Caco-2 (cell line): ENCODE data around the gene CCDC142. TPM values are rescaled to one million over a fixed set of nuclear protein-coding genes. Genes with fewer than 3 reads are reported as not detected.
A peak's percentile ranks its signal among the peaks of the same experiment; 100 is the strongest.

Experiments used
- BruUV-seq: library from RNA; stranded (reverse); fragments of 400-500 nt; replicated peaks from 2 replicates; lab custom pipeline; 2021; lab: Mats Ljungman, UMichigan
- CTCF ChIA-PET: fragments of 300-600 bp; sonication (Branson Sonifier 250); formaldehyde crosslinking; loops from one replicate; lab custom pipeline; 2022; ENCODE audit warnings: antibody characterized with exemption; lab: Charles Lee
- POLR2A ChIA-PET: fragments of 300-600 bp; sonication (Branson Sonifier 250); formaldehyde crosslinking; loops from one replicate; lab custom pipeline; 2022; ENCODE audit warnings: antibody characterized with exemption; lab: Charles Lee
- DNase-seq, 2 experiments: peaks; one replicate each; pipeline versions ENCODE4 v3.0.0 to v3.0.0-alpha.2; 2020 to 2022
- H3K27me3 ChIP-seq: replicated peaks from 2 replicates; pipeline ENCODE4 v1.6.0; 2011; ENCODE audit warnings: low read length; ENCODE audit not compliant: control insufficient read depth, insufficient read depth
- H3K36me3 ChIP-seq: 2 replicates; pipeline ENCODE4 v1.5.1; 2011; ENCODE audit warnings: low read length; ENCODE audit not compliant: control insufficient read depth, insufficient read depth
- H3K4me1 ChIP-seq: fragments of 250-450 bp; sonication (Bioruptor Pico); 2 replicates; pipeline ENCODE4 v1.5.1; 2020; ENCODE audit warnings: mild to moderate bottlenecking
- H3K4me3 ChIP-seq: 2 replicates; pipeline ENCODE4 v1.5.1; 2011; ENCODE audit warnings: low read depth, mild to moderate bottlenecking, control low read depth, low read length
- H3K9me3 ChIP-seq: fragments of 250-450 bp; sonication (Bioruptor Pico); 2 replicates; pipeline ENCODE4 v1.5.1; 2020; ENCODE audit warnings: mild to moderate bottlenecking, moderate library complexity
- H3K27ac Mint-ChIP-seq: one replicate; pipeline ENCODE4 v1.8.0; 2022; ENCODE audit warnings: mixed read lengths; ENCODE audit not compliant: unreplicated experiment
- H3K27me3 Mint-ChIP-seq: one replicate; pipeline ENCODE4 v1.8.0; 2022; ENCODE audit warnings: mixed read lengths; ENCODE audit not compliant: insufficient read depth, unreplicated experiment
- H3K36me3 Mint-ChIP-seq: one replicate; pipeline ENCODE4 v1.8.0; 2022; ENCODE audit warnings: mild to moderate bottlenecking, mixed read lengths; ENCODE audit not compliant: insufficient read depth, unreplicated experiment
- H3K4me1 Mint-ChIP-seq: one replicate; pipeline ENCODE4 v1.8.0; 2022; ENCODE audit warnings: low read depth, mixed read lengths; ENCODE audit not compliant: unreplicated experiment
- H3K4me3 Mint-ChIP-seq: one replicate; pipeline ENCODE4 v1.8.0; 2022; ENCODE audit warnings: mild to moderate bottlenecking, moderate library complexity, mixed read lengths; ENCODE audit not compliant: unreplicated experiment
- H3K9me3 Mint-ChIP-seq: one replicate; pipeline ENCODE4 v1.8.0; 2022; ENCODE audit warnings: mixed read lengths; ENCODE audit not compliant: unreplicated experiment
- intact Hi-C: fragments of 100-400 bp; cut with micrococcal nuclease; formaldehyde crosslinking; loops from one replicate; pipeline ENCODE4 v1.10.0; 2022; ENCODE audit not compliant: unreplicated experiment
- total RNA-seq: library from RNA; stranded (reverse); gene quantifications from 2 replicates; pipeline ENCODE4 v1.2.3, GENCODE V29; 2022
- TF ChIP-seq, protein P1 (sequence below), 2 experiments: fragments of 200-600 bp in 1 of 2; IDR thresholded peaks; 1 replicate in 1 of 2; 2 replicates in 1 of 2; pipeline versions ENCODE4 v1.5.1 to v1.8.0; 2011 to 2022; ENCODE audit warnings: antibody characterized with exemption in 1 of 2, control low read depth in 1 of 2, inconsistent platforms in 1 of 2, low read depth in 1 of 2, low read length in 1 of 2, mild to moderate bottlenecking in 1 of 2, moderate library complexity in 1 of 2; ENCODE audit not compliant: insufficient read depth in 1 of 2, severe bottlenecking in 1 of 2, unreplicated experiment in 1 of 2

Gene CCDC142
- total RNA-seq, 1 experiment from 2014 or later = 39.0 TPM

DNA sequence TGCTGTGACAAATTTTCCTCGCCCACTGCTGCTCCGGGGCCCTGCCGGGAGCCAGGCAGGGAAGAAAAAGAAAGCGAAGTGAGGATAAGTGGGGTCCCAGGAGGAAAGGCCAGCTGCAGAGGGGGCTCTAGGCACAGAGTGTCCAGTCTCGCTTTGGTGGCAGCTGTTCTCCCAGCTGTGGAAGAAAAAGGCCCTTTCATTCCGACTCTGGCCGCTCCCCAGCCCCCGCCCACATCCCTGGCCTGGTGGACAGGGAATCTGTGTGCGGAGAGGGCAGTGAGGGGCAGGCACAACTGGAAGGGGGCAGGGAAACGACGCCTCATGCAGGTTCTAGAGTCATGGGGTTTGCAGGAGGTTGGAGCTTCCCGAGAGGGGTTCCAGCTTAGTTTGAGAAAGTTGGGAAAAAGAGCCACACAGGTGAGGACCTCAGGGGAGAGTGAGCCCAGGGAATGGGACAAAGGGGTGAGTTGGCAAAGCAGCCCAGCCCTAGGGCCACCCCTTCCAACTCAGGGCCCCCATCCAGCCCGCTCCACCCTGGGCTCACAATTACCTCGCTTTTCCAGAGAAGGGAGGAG lies 42.9 kb downstream of the CCDC142 start:
- Mint-ChIP-seq H3K4me1 (peaks cover 13% of the 10 kb centered on the region), H3K36me3 (peaks cover 53% of the 10 kb centered on the region), H3K4me3 (peak overlapping the region; percentile 97), H3K27ac (peak overlapping the region; percentile 99), H3K27me3 (no peaks in the 10 kb centered on the region), H3K9me3 (no peaks in the 10 kb centered on the region)
- Histone ChIP-seq H3K4me3 (peak overlapping the region; percentile 94), H3K27me3 (no peaks in the 10 kb centered on the region), H3K4me1 (peaks cover 20% of the 10 kb centered on the region; the same call in 1 of the 2 replicates), H3K9me3 (no peaks in the 10 kb centered on the region), H3K36me3 (peaks cover 5% of the 10 kb centered on the region)
- CTCF ChIA-PET = interaction anchor here (0.6 to 1.2 kb wide), 7 partner anchors 12 to 147 kb away, joined by 3 to 9 read pairs (median 4); partner anchors contain the start of genes INO80B and WBP1
- no TSS peak for BruUV-seq
- POLR2A ChIA-PET = interaction anchor here (0.7 to 1.5 kb wide), 13 partner anchors 9 to 612 kb away, joined by 3 to 24 read pairs (median 4); partner anchors contain the start of genes INO80B, MOGS, MRPL53 and WBP1
- no peak for DNase-seq
- intact Hi-C loops = loop anchor here (2.0 kb wide), 1 partner anchor 15 kb away; no protein-coding TSS in a partner anchor
- TF ChIP-seq, protein P1, sequence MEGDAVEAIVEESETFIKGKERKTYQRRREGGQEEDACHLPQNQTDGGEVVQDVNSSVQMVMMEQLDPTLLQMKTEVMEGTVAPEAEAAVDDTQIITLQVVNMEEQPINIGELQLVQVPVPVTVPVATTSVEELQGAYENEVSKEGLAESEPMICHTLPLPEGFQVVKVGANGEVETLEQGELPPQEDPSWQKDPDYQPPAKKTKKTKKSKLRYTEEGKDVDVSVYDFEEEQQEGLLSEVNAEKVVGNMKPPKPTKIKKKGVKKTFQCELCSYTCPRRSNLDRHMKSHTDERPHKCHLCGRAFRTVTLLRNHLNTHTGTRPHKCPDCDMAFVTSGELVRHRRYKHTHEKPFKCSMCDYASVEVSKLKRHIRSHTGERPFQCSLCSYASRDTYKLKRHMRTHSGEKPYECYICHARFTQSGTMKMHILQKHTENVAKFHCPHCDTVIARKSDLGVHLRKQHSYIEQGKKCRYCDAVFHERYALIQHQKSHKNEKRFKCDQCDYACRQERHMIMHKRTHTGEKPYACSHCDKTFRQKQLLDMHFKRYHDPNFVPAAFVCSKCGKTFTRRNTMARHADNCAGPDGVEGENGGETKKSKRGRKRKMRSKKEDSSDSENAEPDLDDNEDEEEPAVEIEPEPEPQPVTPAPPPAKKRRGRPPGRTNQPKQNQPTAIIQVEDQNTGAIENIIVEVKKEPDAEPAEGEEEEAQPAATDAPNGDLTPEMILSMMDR (IDR thresholded peaks at IDR 0.05; ENCODE audit: insufficient read depth in 1 of 2, low read depth in 1 of 2, low read length in 1 of 2, severe bottlenecking in 1 of 2, unreplicated experiment in 1 of 2) = no peak

DNA sequence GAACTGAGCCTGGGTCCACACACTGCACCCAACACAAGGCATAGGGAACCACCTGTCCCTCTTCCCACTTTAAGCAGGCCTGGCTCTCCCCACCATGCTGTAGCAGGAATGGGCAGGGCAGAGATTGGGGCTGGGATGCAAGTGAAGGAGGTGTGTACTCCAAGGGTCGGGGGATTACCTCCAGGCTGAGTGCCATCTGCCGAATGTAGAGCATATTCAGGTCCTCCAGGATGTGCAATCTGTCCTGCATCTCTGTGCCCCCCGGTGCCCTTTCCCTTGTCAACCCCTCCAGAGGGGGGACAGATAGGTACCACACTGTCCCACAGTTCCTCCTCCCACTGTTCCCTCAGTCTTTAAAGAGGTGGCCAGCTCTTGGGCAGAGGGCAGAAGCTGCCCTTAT lies 43.4 kb downstream of the CCDC142 start:
- Mint-ChIP-seq H3K4me3 (peak overlapping the region; percentile 97), H3K36me3 (peaks cover 53% of the 10 kb centered on the region), H3K27me3 (no peaks in the 10 kb centered on the region), H3K9me3 (no peaks in the 10 kb centered on the region), H3K4me1 (peaks cover 13% of the 10 kb centered on the region), H3K27ac (peak overlapping the region; percentile 49)
- BruUV-seq = no TSS peak
- POLR2A ChIA-PET = no interaction called here
- Histone ChIP-seq H3K36me3 (peaks cover 7% of the 10 kb centered on the region), H3K27me3 (no peaks in the 10 kb centered on the region), H3K4me3 (peak overlapping the region; percentile 94), H3K9me3 (no peaks in the 10 kb centered on the region), H3K4me1 (peaks cover 18% of the 10 kb centered on the region; the same call in 1 of the 2 replicates)
- TF ChIP-seq, protein P1 (IDR thresholded peaks at IDR 0.05; ENCODE audit: insufficient read depth in 1 of 2, low read depth in 1 of 2, low read length in 1 of 2, severe bottlenecking in 1 of 2, unreplicated experiment in 1 of 2) = no peak
- intact Hi-C loops = no loop called here
- DNase-seq = no peak
- CTCF ChIA-PET = no interaction called here

DNA sequence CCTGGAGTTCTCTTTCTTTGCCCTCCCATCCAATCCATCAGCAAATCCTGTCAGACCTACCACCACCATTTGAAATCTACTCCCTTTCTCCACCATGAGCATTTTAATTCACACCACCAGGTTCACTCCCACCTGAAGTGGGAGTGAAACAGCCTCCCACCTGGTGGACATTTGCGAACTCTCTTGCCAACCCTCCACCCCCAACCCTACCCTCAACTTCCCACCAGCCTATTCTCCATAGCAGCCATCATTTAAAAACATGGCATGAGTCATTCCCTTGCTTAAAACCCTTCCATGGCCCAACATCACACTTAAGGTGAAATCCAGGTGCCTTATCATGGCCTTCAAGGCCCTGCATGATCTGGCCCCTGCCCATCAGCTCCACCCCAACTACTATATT lies 44.5 kb downstream of the CCDC142 start:
- Mint-ChIP-seq H3K27ac (peak overlapping the region; percentile 49), H3K9me3 (no peaks in the 10 kb centered on the region), H3K4me3 (no peak overlapping the region), H3K4me1 (peaks cover 13% of the 10 kb centered on the region), H3K27me3 (no peaks in the 10 kb centered on the region), H3K36me3 (peaks cover 53% of the 10 kb centered on the region)
- peaks cover 12% of the 10 kb centered on the region; the same call in 1 of the 2 replicates for H3K4me1 ChIP-seq
- no peak for DNase-seq
- ChIA-PET POLR2A (interaction anchor here (0.5 kb wide), 1 partner anchor 13 kb away, joined by 5 read pairs; no protein-coding TSS in a partner anchor), CTCF (no interaction called here)
- BruUV-seq = no TSS peak
- peaks cover 7% of the 10 kb centered on the region for H3K36me3 ChIP-seq
- intact Hi-C loops = no loop called here
- H3K27me3 ChIP-seq = no peaks in the 10 kb centered on the region
- TF ChIP-seq, protein P1 (IDR thresholded peaks at IDR 0.05; ENCODE audit: insufficient read depth in 1 of 2, low read depth in 1 of 2, low read length in 1 of 2, severe bottlenecking in 1 of 2, unreplicated experiment in 1 of 2) = no peak
- no peak overlapping the region for H3K4me3 ChIP-seq
- H3K9me3 ChIP-seq = no peaks in the 10 kb centered on the region
